HepG2 (cell line): ENCODE measurements around the gene ARHGEF39. TPM values are rescaled to one million over a fixed set of nuclear protein-coding genes. Genes with fewer than 3 reads are reported as not detected.

Experiments
- BATF2 ChIP-seq: sonication (generic); formaldehyde crosslinking; IDR thresholded peaks from 2 replicates; pipeline ENCODE4 v1.8.0; 2022; ENCODE audit warnings: mild to moderate bottlenecking, missing genetic modification reagents, moderate library complexity
- BHLHE40 ChIP-seq: IDR thresholded peaks from 2 replicates; pipeline ENCODE4 v1.6.1; 2011; ENCODE audit warnings: low read length, improper control_type of control experiment
- ERF ChIP-seq: IDR thresholded peaks from 2 replicates; pipeline ENCODE4 v1.6.1; 2018; ENCODE audit warnings: missing biosample characterization, missing genetic modification reagents
- FOXK1 ChIP-seq: sonication (generic); formaldehyde crosslinking; IDR thresholded peaks from 2 replicates; pipeline ENCODE4 v1.4.0; 2020; ENCODE audit warnings: low read depth, missing genetic modification reagents, borderline replicate concordance
- GATA4 ChIP-seq: sonication (generic); IDR thresholded peaks from 2 replicates; pipeline ENCODE4 v1.6.1; 2016; ENCODE audit warnings: antibody characterized with exemption, low read depth, borderline replicate concordance
- GPBP1L1 ChIP-seq: sonication (generic); formaldehyde crosslinking; IDR thresholded peaks from 2 replicates; pipeline ENCODE4 v1.5.0; 2020; ENCODE audit warnings: mild to moderate bottlenecking, missing genetic modification reagents
- LRRFIP1 ChIP-seq: sonication (generic); formaldehyde crosslinking; conservative IDR thresholded peaks from 2 replicates; pipeline ENCODE4 v1.4.0; 2020; ENCODE audit warnings: missing genetic modification reagents
- MIER2 ChIP-seq: IDR thresholded peaks from 2 replicates; pipeline ENCODE4 v1.6.1; 2016; ENCODE audit warnings: missing biosample characterization, missing genetic modification reagents
- MXD1 ChIP-seq: sonication (generic); formaldehyde crosslinking; IDR thresholded peaks from 2 replicates; pipeline ENCODE4 v1.4.0; 2020; ENCODE audit warnings: mild to moderate bottlenecking, missing genetic modification reagents
- MXI1 ChIP-seq: IDR thresholded peaks from 3 replicates; pipeline ENCODE4 v1.6.1; 2012; ENCODE audit warnings: low read depth, low read length, inconsistent platforms, borderline replicate concordance
- SIN3B ChIP-seq: fragments of 150-350 bp; IDR thresholded peaks from 2 replicates; pipeline ENCODE4 v1.6.1; 2014; ENCODE audit warnings: low read length
- TEF ChIP-seq: sonication (generic); formaldehyde crosslinking; IDR thresholded peaks from 2 replicates; pipeline ENCODE4 v1.5.0; 2020; ENCODE audit warnings: missing genetic modification reagents
- TOE1 ChIP-seq: sonication (generic); formaldehyde crosslinking; IDR thresholded peaks from 2 replicates; pipeline ENCODE4 v1.4.0; 2020; ENCODE audit warnings: mild to moderate bottlenecking, missing genetic modification reagents
- XRCC5 ChIP-seq: fragments of 200-400 bp; formaldehyde crosslinking; optimal IDR thresholded peaks from 2 replicates; pipeline ENCODE3; 2017; ENCODE audit warnings: mild to moderate bottlenecking, low read length
- ZBTB4 ChIP-seq: sonication (generic); formaldehyde crosslinking; IDR thresholded peaks from 2 replicates; pipeline ENCODE4 v1.4.0; 2020; ENCODE audit warnings: missing genetic modification reagents, mild to moderate bottlenecking, borderline replicate concordance
- ZBTB7A ChIP-seq: sonication (generic); formaldehyde crosslinking; IDR thresholded peaks from 2 replicates; pipeline ENCODE4 v1.8.0; 2022; ENCODE audit warnings: mild to moderate bottlenecking, missing genetic modification reagents
- ZNF124 ChIP-seq: sonication (generic); formaldehyde crosslinking; IDR thresholded peaks from 2 replicates; pipeline ENCODE4 v1.4.0; 2020; ENCODE audit warnings: missing genetic modification reagents
- ZNF383 ChIP-seq: sonication (generic); formaldehyde crosslinking; IDR thresholded peaks from 2 replicates; pipeline ENCODE4 v1.4.0; 2020; ENCODE audit warnings: missing genetic modification reagents, mild to moderate bottlenecking, borderline replicate concordance
- ZNF543 ChIP-seq: sonication (generic); formaldehyde crosslinking; IDR thresholded peaks from 2 replicates; pipeline ENCODE4 v1.4.0; 2020; ENCODE audit warnings: mild to moderate bottlenecking, missing genetic modification reagents
- ZNF652 ChIP-seq: IDR thresholded peaks from 2 replicates; pipeline ENCODE4 v1.6.1; 2016; ENCODE audit warnings: low read depth, borderline replicate concordance
- ZNF709 ChIP-seq: sonication (generic); formaldehyde crosslinking; IDR thresholded peaks from 2 replicates; pipeline ENCODE4 v1.5.0; 2020; ENCODE audit warnings: mild to moderate bottlenecking, missing genetic modification reagents
- polyA plus RNA-seq, 8 experiments: library from polyadenylated mRNA; depleted of rRNA in 3 of 8; stranded (reverse) in 7 of 8; unstranded in 1 of 8; fragments of >200 nt; fragmentation: Illumina TruSeq in 4 of 8; extraction: Trizol in 4 of 8; gene quantifications; 2 replicates each; pipeline versions ENCODE4 v1.2.1 to v1.2.3, GENCODE V29; 2011 to 2016; ENCODE audit warnings: low read depth in 4 of 8, missing spikeins in 1 of 8, mixed read lengths in 1 of 8; ENCODE audit not compliant: insufficient read depth in 1 of 8
- total RNA-seq, 5 experiments: library from RNA; depleted of rRNA; stranded (reverse); fragments of >200 nt; fragmentation: Illumina TruSeq; extraction: Trizol; gene quantifications; 2 replicates each; pipeline ENCODE4 v1.2.3, GENCODE V29; 2016; ENCODE audit warnings: low read depth in 1 of 5

The ARHGEF39 gene
- total and polyA plus RNA-seq, 2 of the 13 experiments (the other 11 are each of a cell fraction or from before 2014, with no cell fraction given) = 11.2 to 12.3 TPM

- TF ChIP-seq ERF (CRISPR knock-in tag) (peak; percentile 43), ZNF709 (CRISPR knock-in tag) (no peak), LRRFIP1 (CRISPR knock-in tag) (no peak), ZNF543 (CRISPR knock-in tag) (no peak), ZNF652 (no peak), MXD1 (no peak), ZNF383 (CRISPR knock-in tag) (no peak), XRCC5 (peak; percentile 48), ZBTB4 (no peak), ZNF124 (peak; percentile 72; the same call in 1 of the 2 replicates), ZBTB7A (CRISPR knock-in tag) (no peak), GPBP1L1 (CRISPR knock-in tag) (no peak), SIN3B (no peak), MIER2 (CRISPR knock-in tag) (no peak), BHLHE40 (no peak), BATF2 (no peak), FOXK1 (no peak; the same call in 1 of the 2 replicates), MXI1 (no peak), TEF (CRISPR knock-in tag) (no peak), TOE1 (CRISPR knock-in tag) (no peak; the same call in 1 of the 2 replicates), GATA4 (no peak)
Observed at GRCh38 chr9:35669331-35670145, 4.5 kb upstream of the ARHGEF39 start (continued).
